Measurements from ENCODE around the gene ARHGEF2. TPM values are rescaled to one million over a fixed set of nuclear protein-coding genes. Genes with fewer than 3 reads are reported as not detected.
"Not testable (repeated sequence)": the region's sequence is repeated elsewhere in the genome, so short reads cannot be mapped to it uniquely, and the experiment has no call there.

ARHGEF2 gene
- total RNA-seq, 2 experiments from 2014 or later, result 157 to 191 TPM

DNA sequence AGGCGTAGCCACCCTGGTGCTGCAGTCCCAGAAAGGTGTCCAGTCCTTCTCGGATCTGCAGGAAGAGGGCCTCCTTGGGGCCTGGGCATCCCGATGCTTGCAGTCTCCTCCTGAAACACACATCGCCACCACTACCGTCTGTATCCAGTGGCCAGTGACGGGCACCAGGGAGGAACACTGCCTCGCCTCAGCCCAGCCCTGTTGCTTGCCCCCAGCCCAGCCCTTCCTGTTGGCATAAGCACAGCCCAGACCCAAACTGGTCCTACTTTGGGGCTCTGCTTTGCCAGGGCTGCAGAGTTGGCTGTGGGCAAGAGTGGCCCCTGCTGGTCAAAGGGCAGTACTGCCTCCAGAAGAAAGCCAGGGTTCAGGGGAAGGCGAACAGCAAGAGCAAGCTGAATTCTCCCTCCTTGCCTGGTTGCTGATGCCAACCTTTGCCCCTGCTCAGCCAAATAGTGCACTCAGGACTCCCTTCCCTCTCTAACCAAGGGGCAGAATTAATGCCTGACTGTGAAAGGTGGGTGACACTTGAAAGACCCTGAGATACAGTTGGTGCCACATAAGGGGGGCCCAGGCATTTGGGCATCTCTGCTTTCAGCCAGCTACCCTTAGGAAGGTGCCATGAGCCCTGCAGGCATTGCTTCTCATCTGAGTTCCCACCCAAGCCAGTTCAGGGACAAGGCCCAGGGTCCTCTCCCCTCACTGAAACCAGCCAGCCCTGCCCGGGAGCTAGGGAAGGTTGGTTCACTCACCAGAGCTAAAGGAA is 11.1 kb upstream of the ARHGEF2 start:
- POLR2A ChIA-PET, result interaction anchor here (0.6 to 1.3 kb wide), 4 partner anchors 49 to 92 kb away, joined by 3 to 7 read pairs (median 4); partner anchors contain the start of gene KHDC4
- peak overlapping the region; percentile 51 for H3K27ac Mint-ChIP-seq
- no peaks in the 10 kb centered on the region for H3K36me3 Mint-ChIP-seq (ENCODE audit: low read depth)
- H3K27me3 Mint-ChIP-seq, result no peaks in the 10 kb centered on the region
- H3K9me3 Mint-ChIP-seq, result no peaks in the 10 kb centered on the region
- H3K4me1 Mint-ChIP-seq, result peaks cover 17% of the 10 kb centered on the region
- no peak overlapping the region for H3K4me3 Mint-ChIP-seq
- CTCF ChIA-PET, result interaction anchor here (0.5 to 4.1 kb wide), 28 partner anchors 9 to 739 kb away, joined by 3 to 38 read pairs (median 5); partner anchors contain the start of genes ARHGEF2, KHDC4 and RXFP4
- peak; percentile 84 for DNase-seq

DNA sequence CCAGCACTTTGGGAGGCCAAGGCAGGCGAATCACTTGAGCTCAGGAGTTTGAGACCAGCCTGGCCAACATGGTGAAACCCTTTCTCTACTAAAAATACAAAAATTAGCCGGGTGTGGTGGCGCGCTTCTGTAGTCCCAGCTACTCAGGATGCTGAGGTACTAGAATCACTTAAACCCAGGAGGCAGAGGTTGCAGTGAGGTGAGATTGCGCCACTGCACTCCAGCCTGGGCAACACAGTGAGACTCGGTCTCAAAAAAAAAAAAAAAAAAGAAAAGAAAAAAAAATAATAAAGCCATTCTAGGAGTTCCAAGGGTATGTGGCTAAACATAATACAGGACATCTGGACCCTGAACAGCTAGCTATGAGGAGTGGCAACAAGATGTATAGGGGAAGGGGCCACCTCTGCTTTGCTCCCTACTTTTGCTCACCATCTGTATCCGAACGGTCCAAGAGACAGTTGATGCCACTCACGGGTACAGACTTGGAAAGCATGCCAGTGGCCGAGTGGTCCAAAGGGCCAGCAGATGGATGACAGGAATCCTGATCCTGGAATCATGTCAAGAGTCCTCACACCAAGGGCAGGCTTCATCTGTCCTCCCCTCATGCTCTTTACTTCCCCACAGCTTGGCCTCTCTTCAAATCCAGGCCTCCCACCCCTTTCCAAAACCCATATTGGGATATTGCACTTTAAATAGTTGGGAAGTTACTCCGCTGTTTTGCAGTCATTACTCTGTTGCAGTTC is 6.7 kb upstream of the ARHGEF2 start:
- DNase-seq; H3K36me3 Mint-ChIP-seq (ENCODE audit: low read depth); H3K4me3 Mint-ChIP-seq; H3K27ac Mint-ChIP-seq; H3K9me3 Mint-ChIP-seq; H3K27me3 Mint-ChIP-seq; POLR2A ChIA-PET: not testable (repeated sequence)
- CTCF ChIA-PET, result interaction anchor here (0.6 to 2.7 kb wide), 4 partner anchors 11 to 351 kb away, joined by 3 to 15 read pairs (median 6); no protein-coding TSS in a partner anchor
- peaks cover 54% of the 10 kb centered on the region for H3K4me1 Mint-ChIP-seq

DNA sequence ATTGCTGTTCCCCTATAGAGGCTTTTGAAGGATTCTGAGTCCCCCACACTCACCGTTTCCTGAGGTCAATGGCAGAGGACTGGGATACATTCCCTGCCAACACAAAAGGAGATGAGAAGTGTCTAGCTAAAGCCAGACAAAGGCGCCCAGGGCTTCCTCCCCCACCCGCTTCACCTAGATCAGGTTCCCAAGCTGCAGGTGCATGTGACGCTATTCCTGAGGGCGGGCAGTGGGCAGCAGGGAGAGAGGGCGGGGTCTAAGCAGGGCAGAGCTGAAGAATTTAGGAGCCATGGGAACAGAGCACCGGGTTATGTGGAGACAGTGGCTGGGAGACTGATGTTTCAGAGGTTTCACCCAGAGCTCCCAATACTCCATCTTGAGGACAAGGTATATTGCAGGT is 6.0 kb upstream of the ARHGEF2 start:
- POLR2A ChIA-PET, result no interaction called here
- H3K27me3 Mint-ChIP-seq, result no peaks in the 10 kb centered on the region
- no peak overlapping the region for H3K4me3 Mint-ChIP-seq
- no peaks in the 10 kb centered on the region for H3K9me3 Mint-ChIP-seq
- H3K36me3 Mint-ChIP-seq (ENCODE audit: low read depth), result peaks cover 3% of the 10 kb centered on the region
- H3K4me1 Mint-ChIP-seq, result peaks cover 54% of the 10 kb centered on the region
- DNase-seq, result no peak
- H3K27ac Mint-ChIP-seq, result peak overlapping the region; percentile 72
- CTCF ChIA-PET, result interaction anchor here (0.6 to 2.7 kb wide), 7 partner anchors 10 to 352 kb away, joined by 3 to 15 read pairs (median 6); no protein-coding TSS in a partner anchor

DNA sequence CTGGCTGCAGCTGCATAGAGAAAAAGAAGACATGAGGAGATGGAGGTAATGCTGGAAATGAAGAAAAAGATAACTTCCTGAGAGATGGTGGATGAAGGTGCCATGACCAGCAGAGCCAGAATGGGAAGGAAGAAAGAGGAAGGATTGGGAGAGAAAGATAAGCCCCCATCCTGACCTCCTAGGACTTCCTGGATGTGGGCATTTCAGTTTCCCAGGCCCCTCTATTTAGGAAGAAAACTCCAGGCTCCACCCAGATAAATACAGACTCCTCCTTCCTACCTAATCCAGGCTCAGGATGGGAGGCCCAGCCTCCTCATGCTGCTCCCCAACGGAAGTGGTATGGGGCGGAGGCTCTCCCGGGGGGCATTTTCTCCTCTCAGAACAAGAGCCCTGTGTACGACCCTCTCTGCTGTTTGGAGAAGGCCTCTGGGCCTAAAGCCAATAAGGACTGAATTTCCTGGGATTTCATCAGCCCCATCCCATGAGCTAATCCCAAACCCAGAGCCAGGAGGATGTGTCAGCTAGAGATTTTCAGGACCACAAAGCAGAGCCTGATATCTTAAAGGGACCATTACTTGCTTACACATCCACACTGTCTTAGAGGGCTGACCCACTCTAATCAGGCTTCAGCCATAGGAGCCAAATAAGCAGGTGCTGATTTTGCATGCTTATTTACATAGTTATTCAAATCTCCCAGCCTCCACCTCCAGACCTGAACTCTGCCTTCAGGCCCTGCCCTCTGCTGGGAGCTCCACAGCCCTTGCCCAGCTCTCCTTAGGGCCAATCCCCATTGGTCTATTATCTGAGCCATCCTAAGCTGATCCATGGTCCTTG is 5.1 kb upstream of the ARHGEF2 start:
- POLR2A ChIA-PET, result interaction anchor here (0.6 kb wide), 2 partner anchors 9 to 45 kb away, joined by 3 read pairs; no protein-coding TSS in a partner anchor
- Mint-ChIP-seq H3K27ac (no peak overlapping the region), H3K27me3 (no peaks in the 10 kb centered on the region), H3K4me3 (no peak overlapping the region), H3K36me3 (ENCODE audit: low read depth) (peaks cover 3% of the 10 kb centered on the region), H3K4me1 (peaks cover 48% of the 10 kb centered on the region), H3K9me3 (no peaks in the 10 kb centered on the region)
- no peak for DNase-seq
- CTCF ChIA-PET, result interaction anchor here (0.6 to 2.7 kb wide), 10 partner anchors 9 to 811 kb away, joined by 3 to 15 read pairs (median 4); no protein-coding TSS in a partner anchor

DNA sequence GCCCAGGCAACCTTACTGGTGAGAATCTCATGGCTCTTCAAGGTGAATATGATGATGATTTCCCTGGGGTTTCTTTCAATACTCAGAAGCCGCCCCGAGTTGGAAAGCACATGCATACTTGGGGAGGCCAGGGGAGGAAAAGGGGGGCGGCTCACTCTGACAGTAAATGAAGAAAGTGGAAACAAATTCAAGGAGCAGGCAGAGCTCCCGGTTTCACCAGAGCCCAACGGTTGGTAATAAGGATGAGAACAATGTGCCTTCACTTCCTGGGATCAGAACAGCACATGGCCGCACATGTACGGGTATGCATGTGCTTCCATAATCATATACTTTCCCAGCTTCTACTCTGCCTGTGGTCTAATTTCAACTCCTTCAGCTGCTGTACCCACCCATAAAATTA is 3.8 kb upstream of the ARHGEF2 start:
- no peaks in the 10 kb centered on the region for H3K9me3 Mint-ChIP-seq
- CTCF ChIA-PET, result interaction anchor here (1.0 to 3.0 kb wide), 6 partner anchors 7 to 810 kb away, joined by 3 to 23 read pairs (median 6); no protein-coding TSS in a partner anchor
- POLR2A ChIA-PET, result no interaction called here
- peaks cover 46% of the 10 kb centered on the region for H3K4me1 Mint-ChIP-seq
- no peaks in the 10 kb centered on the region for H3K27me3 Mint-ChIP-seq
- peaks cover 11% of the 10 kb centered on the region for H3K36me3 Mint-ChIP-seq (ENCODE audit: low read depth)
- DNase-seq, result no peak
- H3K4me3 Mint-ChIP-seq, result no peak overlapping the region
- H3K27ac Mint-ChIP-seq, result peak overlapping the region; percentile 66

DNA sequence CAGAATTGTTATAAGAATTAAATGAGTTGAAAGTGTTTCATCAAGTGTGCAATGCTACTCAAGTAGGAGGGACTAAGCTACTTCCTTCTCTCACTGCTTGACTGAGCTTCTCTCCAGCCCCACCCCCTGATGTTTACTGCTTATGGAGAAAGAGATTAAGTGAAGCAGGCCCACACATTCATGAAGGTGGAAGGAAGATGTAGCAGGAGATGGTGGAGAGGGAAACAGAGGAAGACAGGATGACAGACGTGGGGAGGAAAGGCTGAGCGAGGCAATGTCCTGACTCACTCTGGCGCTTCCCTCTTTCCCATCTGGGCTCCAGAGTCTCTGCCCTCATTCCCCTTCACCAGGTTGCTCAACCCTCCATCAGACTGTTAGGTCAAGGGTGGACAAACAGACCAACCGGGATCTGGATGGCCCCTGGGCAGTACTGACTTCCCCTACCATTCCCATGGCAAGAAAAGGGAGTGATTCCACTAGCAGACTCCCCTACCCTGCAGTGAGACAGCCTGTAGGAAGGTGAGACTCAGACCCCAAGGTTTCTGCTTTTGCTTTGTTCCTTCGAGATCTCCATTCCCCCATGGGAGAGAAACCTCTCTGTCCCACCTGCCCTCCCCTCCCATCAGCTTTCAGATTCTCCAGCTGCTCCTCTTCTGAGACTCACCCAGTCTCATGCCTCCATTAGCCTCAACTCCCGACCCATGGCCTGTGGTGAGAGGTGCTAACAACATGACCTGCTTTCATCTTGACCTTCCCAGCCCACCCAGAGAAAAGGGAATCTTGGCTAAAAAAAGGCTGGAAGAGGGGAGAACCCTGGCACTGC is 3.1 kb upstream of the ARHGEF2 start:
- ChIA-PET CTCF (interaction anchor here (0.7 to 3.0 kb wide), 7 partner anchors 8 to 85 kb away, joined by 3 to 23 read pairs (median 5); no protein-coding TSS in a partner anchor), POLR2A (no interaction called here)
- Mint-ChIP-seq H3K4me3 (peak overlapping the region; percentile 99), H3K27me3 (no peaks in the 10 kb centered on the region), H3K36me3 (ENCODE audit: low read depth) (peaks cover 16% of the 10 kb centered on the region), H3K4me1 (peaks cover 46% of the 10 kb centered on the region), H3K27ac (peak overlapping the region; percentile 77), H3K9me3 (no peaks in the 10 kb centered on the region)
- peak; percentile 60 for DNase-seq

DNA sequence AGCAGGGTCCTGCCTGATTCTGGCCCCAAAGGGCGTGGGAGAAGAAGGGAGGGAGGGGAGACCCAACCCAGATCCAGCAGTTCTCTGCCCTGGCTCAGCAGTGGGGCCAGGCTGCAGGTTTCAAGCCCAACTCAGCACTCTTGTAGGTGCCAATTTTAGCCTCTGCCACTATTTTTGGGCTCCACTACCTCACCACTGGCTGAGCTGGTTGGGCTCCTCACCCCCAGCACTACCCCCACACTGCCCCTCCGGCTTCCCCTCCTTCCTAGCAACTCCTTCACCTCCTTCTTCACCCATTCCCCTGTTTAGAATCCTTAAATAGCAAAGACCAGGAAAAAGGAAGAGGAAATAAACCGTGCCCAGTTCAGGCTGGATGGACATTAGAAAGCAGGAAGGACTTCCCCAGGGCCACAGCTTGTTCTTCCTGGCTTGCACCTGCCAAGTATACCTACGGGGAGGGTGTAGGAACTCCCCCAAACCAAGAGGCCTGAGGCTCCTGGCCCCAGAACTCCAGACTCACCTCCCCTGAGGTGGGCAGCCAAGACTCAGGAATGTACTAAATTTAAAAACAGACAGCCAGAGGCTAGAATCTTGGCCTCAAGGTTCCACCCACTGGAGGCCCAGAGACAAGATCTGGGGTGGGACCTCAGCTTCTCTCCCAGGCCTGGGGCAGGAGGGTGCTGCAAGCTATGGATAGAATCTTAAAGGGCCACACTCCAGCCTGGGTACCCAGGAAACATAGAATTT is 1.4 kb upstream of the ARHGEF2 start:
- DNase-seq, result no peak
- POLR2A ChIA-PET, result no interaction called here
- Mint-ChIP-seq H3K9me3 (no peaks in the 10 kb centered on the region), H3K27me3 (no peaks in the 10 kb centered on the region), H3K36me3 (ENCODE audit: low read depth) (peaks cover 31% of the 10 kb centered on the region), H3K4me1 (peaks cover 63% of the 10 kb centered on the region), H3K27ac (peak overlapping the region; percentile 77), H3K4me3 (peak overlapping the region; percentile 99)
- CTCF ChIA-PET, result interaction anchor here (0.6 to 5.0 kb wide), 8 partner anchors 10 to 918 kb away, joined by 3 to 35 read pairs (median 3); no protein-coding TSS in a partner anchor

DNA sequence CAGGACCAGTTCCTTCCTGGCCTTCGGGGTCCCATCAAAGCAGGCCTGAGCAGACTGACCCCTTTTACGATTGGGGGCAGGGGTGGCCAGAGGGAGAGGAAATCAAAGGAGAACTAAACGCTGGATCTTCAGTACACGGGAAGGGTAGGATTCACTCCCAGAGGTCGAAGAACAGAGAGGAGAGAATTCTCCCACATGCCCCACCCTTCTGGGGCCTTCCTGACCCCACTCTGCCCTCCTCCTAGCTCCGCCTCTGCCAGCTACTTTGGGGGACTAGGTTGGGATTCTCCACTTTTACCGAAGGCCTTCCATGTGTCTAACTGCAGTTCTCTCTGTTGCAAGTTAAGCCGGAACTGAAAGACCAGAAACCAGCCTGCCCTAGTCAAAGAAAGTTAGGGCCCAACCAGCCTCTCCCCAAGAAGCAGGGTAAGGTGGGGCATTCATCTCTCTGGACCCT is 654 bp upstream of the ARHGEF2 start:
- DNase-seq, result no peak
- CTCF ChIA-PET, result interaction anchor here (1.0 to 5.0 kb wide), 10 partner anchors 11 to 728 kb away, joined by 3 to 38 read pairs (median 4); partner anchors contain the start of gene KHDC4
- no peaks in the 10 kb centered on the region for H3K9me3 Mint-ChIP-seq
- peak overlapping the region; percentile 99 for H3K4me3 Mint-ChIP-seq
- H3K27ac Mint-ChIP-seq, result peak overlapping the region; percentile 77
- peaks cover 37% of the 10 kb centered on the region for H3K36me3 Mint-ChIP-seq (ENCODE audit: low read depth)
- POLR2A ChIA-PET, result interaction anchor here (1.6 kb wide), 1 partner anchor 33 kb away, joined by 4 read pairs; no protein-coding TSS in a partner anchor
- no peaks in the 10 kb centered on the region for H3K27me3 Mint-ChIP-seq
- peaks cover 70% of the 10 kb centered on the region for H3K4me1 Mint-ChIP-seq

DNA sequence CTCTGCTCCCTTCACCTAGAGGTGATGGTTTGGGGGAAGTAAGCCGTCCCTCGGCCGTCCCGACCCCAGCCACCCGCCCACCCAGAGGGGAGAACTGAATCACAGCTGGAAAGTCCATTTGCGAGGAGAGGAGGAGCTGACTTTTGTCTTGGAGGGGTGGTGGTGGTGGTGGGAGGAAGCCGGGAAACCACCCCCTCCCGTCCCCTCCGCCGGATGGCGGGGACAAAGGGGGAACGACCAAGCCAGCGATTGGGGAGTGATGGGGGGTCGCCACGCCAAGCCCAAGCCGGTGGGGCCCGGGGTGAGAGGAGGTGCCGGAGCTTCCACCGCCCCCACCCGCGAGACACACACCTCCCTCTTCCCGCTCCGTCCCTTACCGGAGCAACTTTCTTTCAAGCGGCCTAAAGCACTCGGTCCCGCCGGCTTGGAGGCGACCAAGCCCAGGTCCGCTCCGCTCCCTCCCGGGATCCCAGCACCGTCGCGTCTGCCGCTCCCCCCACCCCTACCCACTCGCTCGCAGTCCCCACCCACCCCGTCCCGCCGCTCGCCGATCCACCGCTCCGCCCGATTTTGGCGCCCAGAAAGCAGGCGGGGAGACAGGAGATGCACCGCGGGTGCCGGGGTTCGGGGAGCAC is 540 bp downstream of the ARHGEF2 start:
- H3K4me3 Mint-ChIP-seq, result peak overlapping the region; percentile 99
- H3K27me3 Mint-ChIP-seq, result no peaks in the 10 kb centered on the region
- H3K36me3 Mint-ChIP-seq (ENCODE audit: low read depth), result peaks cover 47% of the 10 kb centered on the region
- ChIA-PET POLR2A (interaction anchor here (1.6 kb wide), 1 partner anchor 32 kb away, joined by 4 read pairs; no protein-coding TSS in a partner anchor), CTCF (interaction anchor here (0.6 to 5.0 kb wide), 16 partner anchors 11 to 727 kb away, joined by 3 to 38 read pairs (median 4); partner anchors contain the start of gene KHDC4)
- H3K9me3 Mint-ChIP-seq, result no peaks in the 10 kb centered on the region
- H3K4me1 Mint-ChIP-seq, result peaks cover 70% of the 10 kb centered on the region
- no peak for DNase-seq
- H3K27ac Mint-ChIP-seq, result peak overlapping the region; percentile 87

DNA sequence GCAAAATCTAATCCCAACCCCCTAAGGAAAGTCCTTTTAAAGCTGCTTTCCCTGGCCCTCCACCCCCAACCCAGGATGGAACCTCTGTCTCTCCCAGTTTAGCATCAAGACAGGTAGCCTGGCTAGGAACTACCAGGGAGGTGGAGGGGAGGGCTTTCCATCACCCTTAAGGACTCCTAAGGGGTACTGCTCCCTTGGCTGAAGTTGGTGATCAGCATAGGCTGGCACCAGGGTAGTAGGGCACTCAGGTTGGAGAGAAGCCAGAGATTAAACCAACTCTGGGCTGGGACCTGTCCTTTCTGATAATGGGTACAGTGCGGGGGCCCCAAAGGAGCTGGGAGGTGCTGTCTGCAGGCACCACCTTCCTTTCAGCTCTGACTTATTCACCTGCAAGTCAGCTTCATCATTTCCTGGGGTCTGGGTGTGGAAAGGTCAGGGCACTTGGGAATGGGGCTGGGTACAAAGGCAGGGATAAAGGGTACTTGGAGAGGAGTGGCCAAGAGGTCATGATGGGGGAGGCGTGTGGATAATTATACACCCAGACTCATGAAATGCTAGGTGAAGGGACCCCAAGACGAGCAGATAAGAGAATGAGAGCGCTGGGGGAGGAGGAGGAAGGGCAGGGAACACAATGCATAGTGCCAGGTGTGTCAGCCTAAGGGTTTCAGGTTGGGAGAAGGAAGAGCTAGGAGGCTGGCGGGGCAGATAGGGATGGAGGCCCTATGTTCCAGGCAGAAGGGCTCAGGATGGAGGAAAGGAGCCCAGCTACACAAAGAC is 1.2 kb downstream of the ARHGEF2 start:
- Mint-ChIP-seq H3K4me3 (peak overlapping the region; percentile 99), H3K27ac (peak overlapping the region; percentile 87), H3K9me3 (no peaks in the 10 kb centered on the region), H3K27me3 (no peaks in the 10 kb centered on the region), H3K4me1 (peaks cover 70% of the 10 kb centered on the region), H3K36me3 (ENCODE audit: low read depth) (peaks cover 53% of the 10 kb centered on the region)
- ChIA-PET CTCF (interaction anchor here (0.6 to 5.0 kb wide), 15 partner anchors 10 to 726 kb away, joined by 3 to 38 read pairs (median 7); partner anchors contain the start of gene KHDC4), POLR2A (interaction anchor here (0.6 to 1.6 kb wide), 2 partner anchors 31 to 39 kb away, joined by 3 to 4 read pairs; no protein-coding TSS in a partner anchor)
- no peak for DNase-seq

Measured in activated CD4-positive, alpha-beta T cell treated with anti-CD3 and anti-CD28 coated beads, Interleukin-2, amount 10 ng/mL, durations not matched to agents 7 days and 5 days (primary cell).